ENCODE measurements around the gene CADM1. TPM values are rescaled to one million over a fixed set of nuclear protein-coding genes. Genes with fewer than 3 reads are reported as not detected.

Gene CADM1
- total RNA-seq, 1 experiment from 2014 or later: 12.9 TPM

- intact Hi-C loops (cut with micrococcal nuclease; ENCODE audit: unreplicated experiment): loop anchor here (1.0 kb wide), 1 partner anchor 28 kb away; no protein-coding TSS in a partner anchor
- Histone ChIP-seq H3K27ac (ENCODE audit: low read depth, low read length, poor library complexity, severe bottlenecking) (no peak overlapping the region), H3K9me3 (ENCODE audit: low read depth, low read length, poor library complexity, severe bottlenecking) (no peaks in the 10 kb centered on the region), H3K4me1 (ENCODE audit: insufficient read depth, low read length, poor library complexity, severe bottlenecking) (no peaks in the 10 kb centered on the region), H3K27me3 (replicated peaks; ENCODE audit: insufficient read depth, low read depth, low read length, poor library complexity) (no peaks in the 10 kb centered on the region), H3K4me3 (ENCODE audit: low read depth, low read length, poor library complexity, severe bottlenecking) (no peak overlapping the region), H3K36me3 (ENCODE audit: insufficient read depth, low read length, poor library complexity, severe bottlenecking) (no peaks in the 10 kb centered on the region)
- no TSS peak for BruUV-seq (replicated peaks)
- ChIA-PET POLR2A (ENCODE audit: low non-redundant PET) (no interaction called here), CTCF (no interaction called here)
- no peak for DNase-seq (ENCODE audit: low spot score)
- TF ChIP-seq CTCF (conservative IDR thresholded peaks at IDR 0.05; ENCODE audit: low read depth, low read length) (no peak), EZH2 (IDR thresholded peaks at IDR 0.05; ENCODE audit: borderline replicate concordance, low read depth, low read length, poor library complexity, severe bottlenecking) (no peak)
These were observed 283.3 kb downstream of the CADM1 start for GRCh38 chr11:115220911-115221310.

- TF ChIP-seq EZH2 (IDR thresholded peaks at IDR 0.05; ENCODE audit: borderline replicate concordance, low read depth, low read length, poor library complexity, severe bottlenecking): no peak
- no peak for TF ChIP-seq CTCF (conservative IDR thresholded peaks at IDR 0.05; ENCODE audit: low read depth, low read length)
- no peaks in the 10 kb centered on the region for H3K27me3 ChIP-seq (replicated peaks; ENCODE audit: insufficient read depth, low read depth, low read length, poor library complexity)
- no peak overlapping the region for H3K27ac ChIP-seq (ENCODE audit: low read depth, low read length, poor library complexity, severe bottlenecking)
- no peaks in the 10 kb centered on the region for H3K4me1 ChIP-seq (ENCODE audit: insufficient read depth, low read length, poor library complexity, severe bottlenecking)
- no peaks in the 10 kb centered on the region for H3K9me3 ChIP-seq (ENCODE audit: low read depth, low read length, poor library complexity, severe bottlenecking)
- H3K36me3 ChIP-seq (ENCODE audit: insufficient read depth, low read length, poor library complexity, severe bottlenecking): no peaks in the 10 kb centered on the region
- H3K4me3 ChIP-seq (ENCODE audit: low read depth, low read length, poor library complexity, severe bottlenecking): no peak overlapping the region
- BruUV-seq (replicated peaks): no TSS peak
- ChIA-PET CTCF (no interaction called here), POLR2A (ENCODE audit: low non-redundant PET) (no interaction called here)
- intact Hi-C loops (cut with micrococcal nuclease; ENCODE audit: unreplicated experiment): loop anchor here (1.0 kb wide), 1 partner anchor 27 kb away; no protein-coding TSS in a partner anchor
- DNase-seq (ENCODE audit: low spot score): no peak
These were observed 283.8 kb downstream of the CADM1 start for GRCh38 chr11:115220423-115220822.

- TF ChIP-seq EZH2 (IDR thresholded peaks at IDR 0.05; ENCODE audit: borderline replicate concordance, low read depth, low read length, poor library complexity, severe bottlenecking) (no peak), CTCF (conservative IDR thresholded peaks at IDR 0.05; ENCODE audit: low read depth, low read length) (no peak)
- Histone ChIP-seq H3K27ac (ENCODE audit: low read depth, low read length, poor library complexity, severe bottlenecking) (no peak overlapping the region), H3K4me1 (ENCODE audit: insufficient read depth, low read length, poor library complexity, severe bottlenecking) (no peaks in the 10 kb centered on the region), H3K36me3 (ENCODE audit: insufficient read depth, low read length, poor library complexity, severe bottlenecking) (no peaks in the 10 kb centered on the region), H3K4me3 (ENCODE audit: low read depth, low read length, poor library complexity, severe bottlenecking) (no peak overlapping the region), H3K27me3 (replicated peaks; ENCODE audit: insufficient read depth, low read depth, low read length, poor library complexity) (no peaks in the 10 kb centered on the region), H3K9me3 (ENCODE audit: low read depth, low read length, poor library complexity, severe bottlenecking) (no peaks in the 10 kb centered on the region)
- BruUV-seq (replicated peaks): no TSS peak
- intact Hi-C loops (cut with micrococcal nuclease; ENCODE audit: unreplicated experiment): no loop called here
- ChIA-PET POLR2A (ENCODE audit: low non-redundant PET) (no interaction called here), CTCF (no interaction called here)
- DNase-seq (ENCODE audit: low spot score): no peak
These were observed 284.8 kb downstream of the CADM1 start for GRCh38 chr11:115219376-115219775.
